HG03354 (cell line): ENCODE results near the gene IL1F10.

Experiments
- ATAC-seq: cut with Tn5 transposase; IDR thresholded peaks from one replicate; pipeline ENCODE4 v1.9.1; 2021; ENCODE audit warnings: mild to moderate bottlenecking; ENCODE audit not compliant: unreplicated experiment, poor library complexity, severe bottlenecking

The IL1F10 gene

GRCh38 chr2:113104054-113104611 lies 36.4 kb downstream of the IL1F10 start:
- no peak for ATAC-seq

- ATAC-seq: no peak
Measured at GRCh38 chr2:113105047-113105785, 37.4 kb downstream of the IL1F10 start.

GRCh38 chr2:113111121-113111520 lies 43.4 kb downstream of the IL1F10 start:
- no peak for ATAC-seq

- ATAC-seq: no peak
Measured at GRCh38 chr2:113111823-113112287, 44.1 kb downstream of the IL1F10 start.

- ATAC-seq: no peak
Measured at GRCh38 chr2:113112441-113112840, 44.7 kb downstream of the IL1F10 start.

GRCh38 chr2:113112871-113113270 lies 45.1 kb downstream of the IL1F10 start:
- no peak for ATAC-seq

- no peak for ATAC-seq
Measured at GRCh38 chr2:113113807-113114206, 46.0 kb downstream of the IL1F10 start.

GRCh38 chr2:113114224-113114945 lies 46.6 kb downstream of the IL1F10 start:
- ATAC-seq: no peak

GRCh38 chr2:113114996-113115395 lies 47.2 kb downstream of the IL1F10 start:
- no peak for ATAC-seq

- peak; percentile 67 for ATAC-seq
Measured at GRCh38 chr2:113116100-113116958, 48.6 kb downstream of the IL1F10 start.

- no peak for ATAC-seq
Measured at GRCh38 chr2:113117541-113118262, 49.9 kb downstream of the IL1F10 start.

- ATAC-seq: no peak
Measured at GRCh38 chr2:113118263-113118657, 50.5 kb downstream of the IL1F10 start.

- no peak for ATAC-seq
Measured at GRCh38 chr2:113119111-113119510, 51.3 kb downstream of the IL1F10 start.

- no peak for ATAC-seq
Measured at GRCh38 chr2:113120861-113121260, 53.1 kb downstream of the IL1F10 start.

GRCh38 chr2:113122364-113122763 lies 54.6 kb downstream of the IL1F10 start:
- ATAC-seq: no peak

GRCh38 chr2:113123726-113124125 lies 56.0 kb downstream of the IL1F10 start:
- ATAC-seq: no peak

GRCh38 chr2:113124181-113124961 lies 56.6 kb downstream of the IL1F10 start:
- peak; percentile 70 for ATAC-seq
